Activated T-helper 1 cell treated with Interleukin-2 at 50 U/mL for 16 hours (primary cell): ENCODE measurements around the gene ARHGAP1.
"Not testable (repeated sequence)": the region's sequence is repeated elsewhere in the genome, so short reads cannot be mapped to it uniquely, and the experiment has no call there.

ENCODE experiments used
- DNase-seq: peaks from one replicate; pipeline ENCODE4 v3.0.0-alpha.2; 2020; ENCODE audit warnings: low read depth

ARHGAP1 gene

DNA sequence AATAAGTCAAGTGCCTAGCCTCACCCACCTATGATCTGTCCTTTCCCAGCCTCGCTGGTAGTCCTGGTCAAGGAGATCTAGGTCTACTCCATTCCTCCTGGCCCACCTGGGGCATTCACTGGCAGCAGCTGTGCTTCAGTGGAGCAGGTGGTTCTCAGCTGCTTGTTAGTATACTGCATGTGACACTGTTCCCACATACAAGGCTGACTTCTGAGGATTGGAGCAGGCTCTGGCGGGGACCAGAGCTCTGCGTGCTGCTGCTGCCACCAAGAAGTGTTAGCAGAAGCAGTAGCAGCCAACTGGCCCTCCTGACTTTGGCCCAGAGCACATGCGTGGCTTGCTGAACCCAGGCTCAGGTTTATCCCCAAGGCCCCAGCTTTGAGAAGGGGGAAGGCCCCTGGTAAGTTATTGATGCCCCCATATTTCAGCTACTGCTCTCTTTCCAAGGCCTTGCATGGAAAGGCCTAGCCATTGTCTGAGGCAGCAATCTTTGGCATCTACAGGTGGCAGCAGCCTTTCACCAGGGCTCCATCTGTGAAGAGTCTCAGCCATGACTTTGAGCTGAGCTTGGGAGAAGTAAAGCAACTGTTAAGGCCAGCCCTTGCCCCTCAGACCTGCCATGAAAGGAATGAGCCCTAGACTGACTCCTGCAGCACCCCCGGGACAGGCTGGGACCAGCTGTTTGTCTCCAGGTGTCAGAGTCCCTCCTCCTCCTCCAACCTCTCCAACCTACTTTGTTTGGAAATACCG, 26.5 kb downstream of the ARHGAP1 start:
- no peak for DNase-seq

DNA sequence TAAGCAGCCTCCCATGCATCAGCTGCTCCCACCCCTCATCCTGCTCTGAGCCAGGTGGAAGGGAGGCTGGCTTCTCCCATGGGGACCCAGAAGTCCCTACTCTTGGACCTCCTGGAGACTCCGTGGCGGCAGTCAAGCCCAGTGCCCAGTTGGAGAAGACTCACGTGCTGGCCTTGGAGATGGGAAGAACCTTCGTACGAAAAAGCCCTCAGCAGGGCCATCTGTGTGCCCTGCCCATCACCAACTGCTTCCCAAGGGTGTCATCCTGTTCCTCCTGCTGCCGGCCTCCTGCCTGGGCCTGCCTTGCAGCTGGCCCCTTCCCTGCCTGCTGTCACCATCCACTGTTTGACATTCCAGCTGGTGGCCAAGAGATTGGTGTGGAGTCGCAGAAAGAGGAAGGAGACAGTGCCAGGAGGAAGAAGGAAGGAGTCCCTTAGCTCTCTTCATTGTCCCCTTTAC, 28.0 kb downstream of the ARHGAP1 start:
- no peak for DNase-seq

DNA sequence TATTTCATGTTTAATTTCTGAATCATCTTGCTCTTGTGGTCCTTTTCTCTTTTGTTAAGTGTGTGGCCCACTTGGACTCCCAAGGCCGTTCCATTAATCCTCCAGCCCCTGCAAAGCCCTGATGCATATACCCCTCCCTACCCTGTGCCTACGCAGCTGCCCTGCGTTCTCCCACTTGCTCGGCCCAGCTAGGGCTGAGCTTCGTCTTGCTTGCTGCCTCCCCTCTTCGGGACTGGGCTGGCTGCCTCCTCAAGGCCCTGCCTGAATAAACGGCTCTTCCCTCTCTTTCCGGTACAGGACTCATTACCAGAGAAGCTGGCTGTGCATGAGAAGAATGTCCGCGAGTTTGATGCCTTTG, 28.5 kb downstream of the ARHGAP1 start:
- no peak for DNase-seq

DNA sequence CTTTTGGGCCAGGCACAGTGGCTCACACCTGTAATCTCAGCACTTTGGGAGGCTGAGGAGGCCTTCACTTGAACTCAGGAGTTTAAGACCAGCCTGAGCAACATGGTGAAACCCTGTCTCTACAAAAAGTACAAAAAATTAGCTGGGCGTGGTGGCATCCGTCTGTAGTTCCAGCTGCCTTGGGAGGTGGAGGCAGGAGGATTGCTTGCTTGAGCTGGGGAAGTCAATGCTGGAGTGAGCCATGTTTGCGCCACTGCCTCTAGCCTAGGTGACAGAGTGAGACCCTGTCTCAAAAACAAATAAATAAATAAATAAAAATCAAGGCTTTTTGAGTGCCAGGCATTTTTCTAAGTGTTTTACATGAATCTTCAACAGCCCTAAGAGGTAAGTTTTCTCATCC, 29.9 kb downstream of the ARHGAP1 start:
- not testable (repeated sequence) for DNase-seq

DNA sequence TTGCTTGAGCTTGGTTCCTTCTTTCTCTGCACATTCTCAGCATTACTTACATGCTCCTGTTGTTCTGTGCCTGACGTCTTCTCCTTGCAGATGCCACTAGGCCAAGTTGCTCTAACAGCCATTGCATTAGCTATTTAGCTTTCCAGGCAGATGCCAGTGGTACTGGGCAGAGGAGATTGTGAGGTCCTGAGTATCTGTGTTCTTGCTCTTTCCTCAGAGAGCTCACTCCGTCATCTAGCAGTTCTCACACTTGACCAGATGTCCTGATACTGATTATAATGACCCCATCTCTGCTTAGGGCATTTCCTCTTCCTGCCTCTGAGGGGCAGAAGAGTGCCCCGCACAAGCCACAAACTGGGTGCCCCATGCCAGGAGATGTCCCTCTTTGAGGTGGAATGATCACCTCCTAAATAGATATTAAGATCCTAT, 30.7 kb downstream of the ARHGAP1 start:
- DNase-seq = no peak

DNA sequence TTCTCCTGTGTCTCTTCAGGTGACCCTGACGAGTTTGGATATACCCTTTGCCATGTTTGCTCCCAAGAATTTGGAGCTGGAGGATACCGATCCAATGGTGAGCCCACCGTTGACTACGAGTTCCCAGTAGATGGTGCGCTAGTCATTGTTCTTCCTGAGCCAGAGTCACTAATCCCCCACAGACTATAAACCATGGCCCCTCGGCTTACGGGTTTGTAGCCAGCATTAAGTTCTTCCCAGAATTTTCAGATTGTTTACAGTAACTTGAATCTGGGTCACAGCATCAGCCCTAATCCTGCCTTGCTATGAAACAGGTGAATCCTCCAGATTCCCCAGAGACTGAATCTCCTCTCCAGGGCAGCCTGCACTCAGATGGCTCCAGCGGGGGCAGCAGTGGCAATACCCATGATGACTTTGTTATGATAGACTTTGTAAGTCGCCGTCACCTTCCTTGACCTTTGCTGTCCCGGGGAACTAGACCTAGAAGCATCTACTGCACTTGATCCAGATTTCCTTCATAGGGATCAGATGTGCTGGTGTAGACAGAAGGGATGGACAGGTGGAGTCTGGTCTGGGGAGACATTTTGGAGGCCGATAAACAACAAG, 31.8 kb downstream of the ARHGAP1 start:
- no peak for DNase-seq

DNA sequence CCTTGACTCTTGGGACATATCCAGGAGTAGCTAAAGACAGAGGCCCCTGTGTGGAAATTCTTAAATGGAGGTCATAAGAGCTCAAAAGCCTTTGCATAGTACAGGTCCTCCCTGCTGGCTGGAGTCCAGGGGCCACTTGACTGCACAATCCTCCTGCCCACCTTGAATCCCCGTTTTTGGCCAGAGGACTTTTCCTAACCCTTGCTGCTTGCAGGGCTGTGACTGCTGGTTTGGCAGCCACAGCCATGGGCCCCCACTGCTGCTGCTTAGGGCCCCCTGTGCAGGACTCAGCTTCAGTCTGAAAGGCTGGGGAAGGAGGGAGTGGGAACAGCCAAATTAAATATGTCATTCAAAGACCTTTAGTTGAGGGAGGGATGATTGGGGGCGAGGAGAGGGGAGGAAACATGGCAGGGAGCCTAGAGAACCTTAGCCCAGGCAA, 33.4 kb downstream of the ARHGAP1 start:
- DNase-seq = no peak

DNA sequence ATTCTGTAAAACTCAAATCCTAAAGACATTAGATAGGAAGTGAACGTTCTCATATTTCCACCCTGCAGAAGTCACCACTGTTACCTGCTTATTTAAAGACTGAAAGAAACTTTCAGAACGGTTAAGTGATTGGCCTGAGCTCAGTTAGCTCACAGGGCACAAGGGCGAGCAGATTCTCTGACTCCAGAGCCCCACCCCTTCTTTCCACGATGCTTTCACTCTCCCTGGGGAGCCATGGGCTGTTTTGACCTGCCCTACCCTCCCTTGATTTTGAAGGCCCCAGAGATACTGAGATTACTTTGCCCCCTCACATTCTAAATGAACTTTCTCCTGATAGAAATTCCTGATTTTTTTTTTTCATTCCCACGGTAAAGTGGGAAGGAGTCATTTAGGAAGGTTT, 33.9 kb downstream of the ARHGAP1 start:
- no peak for DNase-seq

DNA sequence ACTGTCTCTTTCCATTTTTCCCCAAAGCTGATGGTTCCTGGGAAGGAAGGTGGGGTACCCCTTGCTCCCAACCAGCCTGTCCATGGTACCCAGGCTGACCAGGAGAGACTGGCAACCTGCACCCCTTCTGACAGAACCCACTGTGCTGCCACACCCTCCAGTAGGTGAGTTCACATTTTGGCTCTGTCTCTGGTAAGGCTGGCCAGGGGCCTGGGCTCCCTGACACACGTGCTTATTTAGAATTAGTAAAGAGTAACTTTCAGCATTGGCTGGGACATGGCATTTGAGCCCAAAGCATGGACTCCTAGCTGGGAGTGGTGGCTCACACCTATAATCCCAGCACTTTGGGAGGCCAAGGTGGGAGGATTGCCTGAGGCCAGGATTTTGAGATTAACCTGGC, 35.1 kb downstream of the ARHGAP1 start:
- no peak for DNase-seq

DNA sequence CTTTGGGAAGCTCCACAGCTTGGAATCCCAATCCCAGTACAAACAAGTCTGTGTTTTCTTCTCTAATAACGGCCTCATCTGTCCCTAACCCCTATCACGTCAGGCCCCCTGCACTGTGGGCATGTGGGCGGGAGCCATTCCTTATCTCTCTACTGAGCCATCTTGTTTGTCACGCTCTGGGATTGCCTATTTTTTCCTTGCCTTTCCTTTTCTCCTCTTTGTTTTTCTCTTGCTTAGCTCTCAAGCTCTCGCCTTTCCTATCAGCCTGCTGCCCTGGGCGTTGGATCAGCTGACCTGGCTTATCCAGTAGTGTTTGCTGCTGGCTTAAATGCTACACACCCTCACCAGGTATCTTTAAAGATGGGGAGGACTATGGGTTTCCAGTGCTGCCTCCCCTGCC, 35.8 kb downstream of the ARHGAP1 start:
- DNase-seq = no peak

DNA sequence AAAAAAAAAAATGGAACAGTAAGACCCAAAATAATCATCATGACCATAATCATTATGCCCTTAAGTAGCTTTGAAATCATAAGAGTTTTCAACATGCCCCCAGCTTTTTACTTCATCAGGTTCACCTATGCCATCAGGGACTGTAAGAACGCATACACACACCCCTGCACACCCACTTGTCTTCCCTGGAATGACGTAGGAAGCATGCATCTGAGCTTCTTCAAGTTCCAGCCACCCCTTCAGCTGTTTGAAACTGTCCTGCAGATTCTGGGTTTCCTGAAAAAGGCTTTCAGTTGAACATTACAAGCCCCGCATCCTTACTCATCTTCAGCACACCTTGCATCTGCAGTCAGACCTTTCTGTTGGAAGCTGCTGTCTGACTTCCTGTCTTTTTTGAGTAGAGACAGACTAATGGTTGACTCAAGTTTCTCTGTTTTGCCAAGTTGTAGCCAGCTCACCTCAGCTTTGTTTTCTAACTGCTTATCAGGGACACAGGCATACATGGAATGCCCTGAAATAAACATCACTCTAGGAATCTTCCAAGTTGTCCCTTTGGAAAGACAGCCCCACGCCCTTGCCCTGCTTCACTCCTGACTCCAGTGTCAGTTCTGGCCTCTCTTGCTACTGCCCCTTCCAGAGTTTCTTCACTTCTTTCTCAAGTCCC, 37.0 kb downstream of the ARHGAP1 start:
- DNase-seq = no peak

DNA sequence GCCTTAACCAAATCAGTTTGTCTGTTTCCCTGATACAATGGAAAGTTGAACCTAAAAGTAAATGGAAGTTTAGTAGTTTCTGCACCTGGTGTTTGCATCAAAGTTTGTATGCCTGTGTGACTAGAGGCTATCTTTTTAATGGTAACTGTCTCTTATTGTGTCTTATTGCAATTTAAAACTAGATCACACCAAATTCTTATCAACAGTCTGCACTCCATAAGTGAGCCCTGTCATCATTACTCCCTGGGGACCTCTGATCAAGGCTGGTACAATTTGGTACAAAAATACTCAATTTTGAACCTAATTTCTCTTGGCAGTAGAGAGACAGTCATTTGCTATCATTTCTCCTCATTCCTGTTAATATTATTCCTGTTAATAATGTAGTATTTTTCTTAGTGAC, 38.1 kb downstream of the ARHGAP1 start:
- no peak for DNase-seq

DNA sequence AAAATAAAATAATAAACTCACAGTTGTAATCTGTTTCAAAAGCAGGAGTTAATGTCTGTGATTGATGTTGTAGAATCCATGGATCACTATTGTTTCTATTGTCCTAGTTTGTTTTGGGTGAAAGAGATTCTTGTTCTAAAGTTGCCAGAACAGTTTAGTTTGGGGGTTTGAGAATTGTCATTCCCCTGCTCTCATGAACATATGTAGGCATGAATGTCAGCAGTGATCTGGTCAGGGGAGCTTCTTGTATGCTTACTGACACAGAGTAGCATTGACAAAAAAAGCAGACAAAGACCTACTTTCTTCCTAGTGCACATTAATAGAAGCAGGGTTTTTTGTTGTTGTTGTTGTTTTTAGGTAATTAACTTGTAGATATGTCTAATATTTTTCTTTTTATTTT, 38.6 kb downstream of the ARHGAP1 start:
- DNase-seq = no peak

DNA sequence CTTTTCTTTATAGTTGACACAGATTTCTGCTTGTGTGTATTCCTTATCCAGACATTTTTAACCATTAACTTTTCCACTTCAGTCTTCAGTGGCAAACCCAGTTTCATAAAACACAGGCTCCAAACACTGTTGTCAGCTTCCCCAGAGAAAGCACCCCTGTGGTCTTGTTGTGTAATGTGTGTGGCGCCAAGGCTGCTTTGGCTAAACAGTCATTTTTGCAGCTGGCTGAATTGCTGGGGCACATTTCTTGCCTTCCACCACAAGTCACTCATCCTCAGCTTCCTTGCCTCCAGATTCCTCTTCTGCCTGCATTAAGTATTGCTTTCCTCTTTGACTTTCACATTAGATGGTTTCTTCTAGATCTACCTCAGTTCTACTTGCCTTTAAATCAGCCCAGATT, 40.5 kb downstream of the ARHGAP1 start:
- no peak for DNase-seq

DNA sequence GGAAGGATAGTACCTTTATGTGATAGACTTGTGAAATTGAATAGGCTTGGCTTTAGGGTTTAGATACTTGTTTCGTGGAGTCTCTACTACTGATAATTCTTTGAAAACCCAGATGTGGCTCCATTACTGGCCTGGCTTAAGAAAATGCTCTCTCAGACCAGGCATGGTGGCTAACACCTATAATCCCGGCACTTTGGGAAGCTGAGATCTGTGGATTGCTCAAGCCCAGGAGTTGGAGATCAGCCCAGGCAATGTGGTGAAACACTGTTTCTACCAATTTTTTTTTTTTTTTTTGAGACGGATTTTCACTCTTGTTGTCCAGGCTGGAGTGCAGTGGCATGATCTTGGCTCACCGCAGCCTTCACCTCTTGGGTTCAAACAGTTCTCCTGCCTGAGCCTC, 42.2 kb downstream of the ARHGAP1 start:
- no peak for DNase-seq

DNA sequence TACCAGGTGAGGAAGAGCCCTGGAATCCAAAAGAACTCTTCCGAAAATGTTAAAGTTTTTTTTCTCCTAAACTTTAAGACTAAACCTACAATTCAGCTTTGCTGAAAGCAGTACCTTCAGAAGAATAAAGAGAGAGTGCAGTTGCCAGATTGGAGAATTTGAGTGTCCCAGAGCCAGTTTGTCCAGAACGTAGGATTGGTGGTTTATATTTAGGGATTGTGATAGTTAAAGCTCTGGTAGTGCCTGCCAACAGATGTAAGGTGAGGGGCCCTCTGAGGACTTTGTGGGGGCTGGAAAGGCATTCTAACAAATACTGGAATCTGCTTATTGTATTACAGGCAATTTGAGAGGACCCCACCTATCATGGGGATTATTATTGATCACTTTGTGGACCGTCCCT, 43.2 kb downstream of the ARHGAP1 start:
- DNase-seq = no peak

DNA sequence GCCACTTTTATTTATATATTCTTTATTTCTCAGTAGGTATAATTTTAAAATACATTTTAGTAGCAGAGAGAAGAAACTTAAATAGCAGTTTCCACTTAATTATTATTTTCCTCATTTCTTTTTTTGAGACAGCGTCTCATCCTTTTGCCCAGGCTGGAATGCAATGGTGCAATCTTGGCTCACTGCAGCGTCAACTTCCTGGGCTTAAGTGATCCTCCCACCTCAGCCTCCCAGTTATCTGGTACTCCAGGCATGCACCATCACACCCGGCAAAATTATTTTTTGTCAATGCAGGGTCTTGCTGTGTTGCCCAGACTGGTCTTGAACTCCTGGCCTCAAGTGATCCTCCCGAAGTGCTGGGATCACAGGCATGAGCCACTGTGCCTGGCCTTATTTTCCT, 44.8 kb downstream of the ARHGAP1 start:
- no peak for DNase-seq

DNA sequence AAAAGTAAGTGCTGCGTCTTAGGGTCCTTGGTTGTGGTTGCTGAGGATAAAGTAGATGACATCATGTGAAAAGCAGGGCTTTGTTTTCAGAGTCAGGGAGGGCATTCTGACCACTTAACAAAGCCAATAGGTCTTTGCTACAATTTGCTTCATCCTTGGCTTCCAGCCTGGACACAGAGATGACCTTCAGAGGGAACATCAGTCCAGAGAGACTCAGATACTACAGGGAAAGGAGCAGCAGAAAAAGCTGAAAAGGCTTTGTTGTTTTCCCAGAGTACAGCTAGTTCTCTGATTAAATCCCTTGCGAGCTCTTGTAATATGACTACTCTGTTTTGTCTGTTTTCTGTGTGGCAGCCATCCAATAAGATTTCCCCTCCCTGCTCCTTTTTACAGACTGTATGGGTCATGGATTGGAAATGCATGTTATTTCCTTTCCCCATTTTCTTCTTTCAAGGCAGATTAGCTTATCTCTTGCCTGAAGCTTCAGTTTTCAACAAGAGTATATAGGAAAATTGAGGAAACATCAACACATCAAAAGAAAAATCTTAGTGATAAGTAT, 51.2 kb downstream of the ARHGAP1 start:
- DNase-seq = no peak

DNA sequence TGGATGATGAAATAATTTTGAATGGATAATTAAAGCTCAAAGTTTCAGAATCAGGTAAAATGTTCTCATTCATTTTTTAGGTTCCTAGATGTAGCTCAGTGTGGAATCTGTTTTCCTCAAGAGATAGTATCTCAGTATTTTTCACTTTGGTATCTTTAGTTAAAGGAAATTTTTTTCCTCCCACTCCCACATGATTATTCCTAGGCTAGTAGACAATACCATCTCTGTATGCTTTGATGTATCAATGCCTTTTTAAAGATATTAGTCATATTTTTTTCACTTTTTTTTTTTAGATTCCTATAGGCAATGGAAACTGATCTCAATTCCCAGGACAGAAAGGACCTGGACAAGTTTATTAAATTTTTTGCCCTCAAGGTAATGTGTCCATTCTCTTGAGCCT, 56.4 kb downstream of the ARHGAP1 start:
- no peak for DNase-seq

DNA sequence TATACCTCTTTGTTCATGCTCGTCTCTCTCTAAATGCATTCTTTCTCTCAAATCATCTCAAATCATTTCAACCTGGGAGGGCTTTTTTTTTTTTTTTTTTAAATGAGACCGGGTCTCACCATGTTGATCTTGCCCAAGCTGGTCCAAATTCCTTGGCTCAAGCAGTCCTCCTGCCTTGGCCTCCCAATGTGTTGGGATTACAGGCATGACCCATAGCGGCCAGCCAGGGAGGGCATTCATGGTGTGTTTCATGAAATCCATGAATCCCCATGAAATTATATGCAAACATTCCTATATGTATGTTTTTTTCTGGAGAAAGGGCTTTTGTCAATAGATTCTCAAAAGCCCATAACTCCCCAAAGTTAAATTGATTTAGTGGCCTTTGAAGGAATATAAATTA, 56.9 kb downstream of the ARHGAP1 start:
- no peak for DNase-seq

DNA sequence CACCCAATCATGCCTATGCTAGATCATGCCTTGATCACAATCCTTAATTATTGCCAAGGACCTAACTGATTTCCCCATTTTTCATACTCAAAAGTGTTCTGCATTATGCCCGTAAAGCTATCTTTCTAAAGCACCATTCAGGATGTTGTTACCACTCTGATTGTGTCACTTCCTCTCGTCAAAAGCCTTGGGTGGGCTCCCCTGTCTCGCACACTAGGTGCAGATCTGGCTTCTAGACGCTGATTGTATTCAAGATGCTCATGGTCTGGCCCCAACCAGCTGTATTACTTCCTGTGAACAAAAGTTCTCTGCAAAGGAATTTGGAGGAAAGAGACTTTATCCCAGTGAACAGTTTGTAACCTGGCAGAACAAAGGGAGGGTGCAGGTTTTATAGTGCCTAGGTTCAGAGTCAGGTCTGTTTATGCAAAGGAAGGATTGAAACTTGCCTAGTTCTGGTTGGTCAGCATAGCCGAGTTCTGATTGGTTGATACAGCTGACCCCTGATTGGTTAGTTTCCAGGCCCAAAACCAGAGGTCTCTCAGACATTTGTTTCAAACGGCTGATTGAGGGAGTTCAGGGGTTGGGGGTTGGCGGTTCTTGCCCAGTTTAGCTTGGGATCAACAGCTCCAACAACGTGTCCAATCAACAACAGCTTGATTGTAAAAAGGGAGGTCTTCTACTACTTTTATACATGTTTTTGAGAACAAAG, 57.6 kb downstream of the ARHGAP1 start:
- no peak for DNase-seq

DNA sequence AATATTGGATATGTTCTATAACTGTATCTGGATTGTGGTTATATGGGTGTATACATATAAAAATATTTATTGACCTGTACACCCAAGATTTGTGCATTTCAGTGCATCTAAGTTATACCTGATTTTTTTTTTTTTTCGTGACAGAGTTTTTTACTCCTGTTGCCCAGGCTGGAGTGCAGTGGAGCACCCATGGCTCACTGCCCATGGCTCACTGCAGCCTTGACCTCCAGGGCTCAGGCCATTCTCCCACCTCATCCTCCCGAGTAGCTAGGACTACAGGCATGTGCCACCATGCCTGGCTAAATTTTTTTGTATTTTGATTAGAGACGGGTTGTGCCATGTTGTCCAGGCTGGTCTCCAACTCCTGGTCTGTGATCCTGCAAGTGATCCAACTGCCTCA, 58.8 kb downstream of the ARHGAP1 start:
- no peak for DNase-seq
